Measurements from ENCODE around the gene IMPDH1. TPM values are rescaled to one million over a fixed set of nuclear protein-coding genes. Genes with fewer than 3 reads are reported as not detected.

Gene IMPDH1
- total RNA-seq, 1 donor: 54.0 TPM

DNA sequence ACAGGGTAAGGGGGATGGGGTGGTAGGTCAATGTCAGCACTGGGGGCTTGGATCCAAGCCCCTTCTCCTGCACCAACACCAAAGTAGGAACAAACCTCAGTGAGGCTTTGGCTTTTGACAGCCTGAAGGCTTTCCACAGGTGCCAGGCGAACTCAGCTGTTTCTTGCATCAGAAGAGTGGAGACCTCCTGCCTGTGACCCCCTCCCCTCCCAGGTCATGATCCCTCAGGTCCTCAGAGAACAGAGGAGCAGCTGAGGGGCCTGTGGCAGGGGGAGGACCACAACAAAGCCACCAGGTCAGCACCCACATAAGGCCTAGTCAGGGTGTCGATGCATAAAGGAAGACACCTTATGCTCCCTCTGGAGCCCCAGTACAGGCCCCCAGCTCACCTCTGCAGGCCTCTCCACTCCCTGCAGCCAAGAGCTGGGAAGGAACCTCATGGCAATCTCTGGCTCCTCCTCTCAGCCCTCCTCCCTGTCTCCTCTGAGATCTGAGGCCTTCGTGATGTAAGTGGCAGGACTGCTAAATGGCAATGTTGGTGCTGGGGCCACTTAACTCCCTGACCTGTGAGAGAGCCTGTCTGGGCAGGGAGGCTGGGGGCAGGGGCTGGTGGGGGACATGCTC, 29.2 kb downstream of the IMPDH1 start:
- H3K4me3 ChIP-seq (ENCODE audit: low read depth, low read length): no peak overlapping the region
- TF ChIP-seq, protein P1, sequence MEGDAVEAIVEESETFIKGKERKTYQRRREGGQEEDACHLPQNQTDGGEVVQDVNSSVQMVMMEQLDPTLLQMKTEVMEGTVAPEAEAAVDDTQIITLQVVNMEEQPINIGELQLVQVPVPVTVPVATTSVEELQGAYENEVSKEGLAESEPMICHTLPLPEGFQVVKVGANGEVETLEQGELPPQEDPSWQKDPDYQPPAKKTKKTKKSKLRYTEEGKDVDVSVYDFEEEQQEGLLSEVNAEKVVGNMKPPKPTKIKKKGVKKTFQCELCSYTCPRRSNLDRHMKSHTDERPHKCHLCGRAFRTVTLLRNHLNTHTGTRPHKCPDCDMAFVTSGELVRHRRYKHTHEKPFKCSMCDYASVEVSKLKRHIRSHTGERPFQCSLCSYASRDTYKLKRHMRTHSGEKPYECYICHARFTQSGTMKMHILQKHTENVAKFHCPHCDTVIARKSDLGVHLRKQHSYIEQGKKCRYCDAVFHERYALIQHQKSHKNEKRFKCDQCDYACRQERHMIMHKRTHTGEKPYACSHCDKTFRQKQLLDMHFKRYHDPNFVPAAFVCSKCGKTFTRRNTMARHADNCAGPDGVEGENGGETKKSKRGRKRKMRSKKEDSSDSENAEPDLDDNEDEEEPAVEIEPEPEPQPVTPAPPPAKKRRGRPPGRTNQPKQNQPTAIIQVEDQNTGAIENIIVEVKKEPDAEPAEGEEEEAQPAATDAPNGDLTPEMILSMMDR (IDR thresholded peaks at IDR 0.05; ENCODE audit: insufficient read depth, low read depth, low read length): no peak
- DNase-seq (ENCODE audit: low read depth): no peak

DNA sequence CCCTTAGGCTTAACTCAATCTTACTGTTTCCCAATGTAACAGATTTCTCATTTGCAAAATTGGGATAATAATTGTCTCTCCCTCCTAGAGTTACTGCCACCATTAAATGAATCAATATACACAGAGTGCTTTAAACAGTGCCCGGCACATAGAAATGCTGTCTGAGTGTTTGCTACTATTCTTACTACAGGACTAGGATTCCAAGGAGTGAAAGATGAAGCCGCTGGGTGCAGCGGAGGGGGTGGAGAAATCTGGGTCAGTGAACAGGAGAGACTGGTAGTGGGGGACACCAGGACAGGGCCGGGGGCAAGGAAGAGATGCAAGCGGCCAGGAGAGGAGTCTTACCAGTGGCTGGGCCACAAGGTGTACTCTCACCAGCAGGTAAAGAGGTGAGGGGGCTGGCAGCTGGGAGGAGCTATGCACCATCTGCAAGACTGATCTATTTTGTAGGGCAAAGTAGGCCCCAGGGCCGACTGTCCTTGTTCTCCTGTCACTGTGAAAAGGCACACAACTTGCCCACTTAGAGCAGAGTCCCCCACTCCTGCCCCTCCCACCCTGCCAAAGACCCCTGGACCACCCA, 29.8 kb downstream of the IMPDH1 start:
- DNase-seq (ENCODE audit: low read depth): no peak
- TF ChIP-seq, protein P1 (IDR thresholded peaks at IDR 0.05; ENCODE audit: insufficient read depth, low read depth, low read length): no peak
- no peak overlapping the region for H3K4me3 ChIP-seq (ENCODE audit: low read depth, low read length)

DNA sequence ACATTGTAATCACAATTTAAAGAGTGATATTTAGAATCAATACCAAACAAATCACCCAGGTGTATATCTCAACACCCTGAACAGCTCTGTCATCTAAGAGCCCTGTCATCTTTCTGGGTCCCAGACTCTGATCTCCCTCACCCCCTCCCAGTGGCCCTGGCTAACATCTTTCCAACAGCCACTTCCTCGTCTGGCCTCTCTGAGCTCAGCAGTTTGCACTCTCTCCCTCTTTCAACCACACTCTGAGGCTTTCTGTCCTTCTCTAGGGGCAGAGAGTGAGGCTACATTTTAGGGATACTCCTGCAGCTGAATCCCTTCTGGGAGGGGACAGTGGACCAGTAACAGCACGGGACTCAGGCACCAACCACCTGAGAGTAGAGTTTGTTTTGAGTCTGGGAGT, 31.1 kb downstream of the IMPDH1 start:
- no peak overlapping the region for H3K4me3 ChIP-seq (ENCODE audit: low read depth, low read length)
- TF ChIP-seq, protein P1 (IDR thresholded peaks at IDR 0.05; ENCODE audit: insufficient read depth, low read depth, low read length): no peak
- DNase-seq (ENCODE audit: low read depth): no peak

DNA sequence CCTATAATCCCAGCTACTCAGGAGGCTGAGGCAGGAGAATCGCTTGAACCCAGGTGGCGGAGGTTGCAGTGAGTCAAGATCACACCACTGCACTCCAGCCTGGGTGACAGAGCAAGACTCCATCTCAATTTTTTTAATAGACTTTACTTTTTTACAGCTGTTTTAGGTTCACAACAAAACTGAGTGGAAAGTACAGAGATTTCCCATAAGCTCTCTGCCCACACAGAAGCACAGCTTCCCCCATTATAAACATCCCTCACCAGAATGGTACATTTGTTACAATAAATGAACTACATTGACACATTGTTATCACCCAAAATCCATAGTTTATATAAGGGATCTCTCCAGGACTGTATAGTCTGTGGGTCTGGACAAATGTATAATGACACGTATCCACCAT, 33.7 kb downstream of the IMPDH1 start:
- no peak for DNase-seq (ENCODE audit: low read depth)
- TF ChIP-seq, protein P1 (IDR thresholded peaks at IDR 0.05; ENCODE audit: insufficient read depth, low read depth, low read length): no peak
- no peak overlapping the region for H3K4me3 ChIP-seq (ENCODE audit: low read depth, low read length)

DNA sequence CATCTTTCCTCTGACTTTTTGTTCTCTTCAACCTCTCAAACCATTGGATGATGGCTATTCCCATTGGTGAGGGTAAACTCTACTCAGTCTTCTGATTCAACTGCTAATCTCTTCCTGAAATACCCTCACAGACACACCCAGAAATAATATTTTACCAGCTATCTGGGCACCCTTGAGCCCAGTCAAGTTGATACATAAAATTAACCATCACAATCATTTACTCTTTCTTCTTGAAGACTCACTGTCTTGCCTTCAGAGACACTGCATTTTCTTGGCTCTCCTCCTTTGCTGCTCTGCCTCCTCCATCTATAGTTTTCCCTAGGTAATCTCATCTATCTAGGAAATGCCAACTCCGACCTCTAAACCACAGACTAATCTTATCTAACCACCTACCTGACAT, 35.7 kb downstream of the IMPDH1 start:
- no peak for DNase-seq (ENCODE audit: low read depth)
- H3K4me3 ChIP-seq (ENCODE audit: low read depth, low read length): no peak overlapping the region
- TF ChIP-seq, protein P1 (IDR thresholded peaks at IDR 0.05; ENCODE audit: insufficient read depth, low read depth, low read length): no peak

DNA sequence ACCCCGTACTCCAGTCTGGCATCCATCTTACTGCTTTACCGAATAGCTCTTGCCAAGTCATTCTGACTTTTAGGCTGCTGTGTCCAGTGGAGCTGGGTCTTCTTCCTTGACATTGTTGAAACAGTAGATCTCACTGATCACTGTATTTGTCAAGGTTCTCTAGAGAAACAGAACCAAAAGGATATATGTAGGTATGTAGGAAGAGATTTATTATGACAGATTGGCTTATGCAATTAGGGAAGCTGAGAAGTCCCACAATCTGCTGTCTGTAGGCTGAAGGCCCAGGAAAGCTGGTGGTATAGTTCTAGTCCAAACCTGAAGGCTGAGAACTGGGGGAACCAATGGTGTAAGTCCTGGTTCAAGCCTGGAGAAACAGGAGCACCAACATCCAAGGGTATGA, 36.2 kb downstream of the IMPDH1 start:
- no peak for DNase-seq (ENCODE audit: low read depth)
- H3K4me3 ChIP-seq (ENCODE audit: low read depth, low read length): no peak overlapping the region
- TF ChIP-seq, protein P1 (IDR thresholded peaks at IDR 0.05; ENCODE audit: insufficient read depth, low read depth, low read length): no peak

DNA sequence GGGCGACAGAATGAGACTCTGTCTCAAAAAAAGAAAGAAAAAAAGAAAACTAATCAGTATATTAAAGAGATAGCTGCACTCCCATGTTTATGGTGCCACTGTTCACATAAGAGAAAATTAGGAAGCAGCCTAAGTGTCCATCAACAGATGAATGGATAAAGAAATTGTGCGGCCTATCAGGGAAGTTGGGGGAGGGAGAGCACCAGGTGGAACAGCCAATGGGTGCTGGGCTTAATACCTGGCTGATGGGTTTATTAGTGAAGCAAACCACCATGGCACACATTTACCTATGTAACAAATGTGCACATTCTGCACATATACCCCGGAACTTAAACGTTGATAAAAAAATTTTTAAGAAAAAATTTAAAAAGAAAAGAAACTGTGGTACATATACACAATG, 39.3 kb downstream of the IMPDH1 start:
- no peak overlapping the region for H3K4me3 ChIP-seq (ENCODE audit: low read depth, low read length)
- TF ChIP-seq, protein P1 (IDR thresholded peaks at IDR 0.05; ENCODE audit: insufficient read depth, low read depth, low read length): no peak
- no peak for DNase-seq (ENCODE audit: low read depth)

Data from fibroblast of villous mesenchyme (primary cell).